ENCODE results near the gene TRPM6.

- TF ChIP-seq EZH2 (IDR thresholded peaks at IDR 0.05; ENCODE audit: borderline replicate concordance, low read depth, low read length, severe bottlenecking) (no peak), CTCF (IDR thresholded peaks at IDR 0.05; ENCODE audit: extremely low read depth in 1 of 2, insufficient read depth in 1 of 2, low read depth in 1 of 2, low read length in 2 of 2) (no peak), MYC (IDR thresholded peaks at IDR 0.05; ENCODE audit: low read depth, low read length) (no peak), POLR2AphosphoS5 (IDR thresholded peaks at IDR 0.05; ENCODE audit: insufficient read depth, low read depth, low read length) (no peak), POLR2A (IDR thresholded peaks at IDR 0.05; ENCODE audit: low read depth, low read length) (no peak), JUN (IDR thresholded peaks at IDR 0.05; ENCODE audit: borderline replicate concordance, insufficient read depth, insufficient read length, low read depth) (no peak), MAX (IDR thresholded peaks at IDR 0.05; ENCODE audit: insufficient read depth, insufficient read length) (no peak)
Observed at GRCh38 chr9:74867483-74867882, 20.2 kb downstream of the TRPM6 start.

Data from endothelial cell of umbilical vein (primary cell).